GM21619 (cell line): ENCODE data around the gene GAPDHS.

ENCODE experiments used
- ATAC-seq: cut with Tn5 transposase; IDR thresholded peaks from one replicate; pipeline ENCODE4 v1.9.1; 2021; ENCODE audit not compliant: unreplicated experiment

GAPDHS gene

DNA sequence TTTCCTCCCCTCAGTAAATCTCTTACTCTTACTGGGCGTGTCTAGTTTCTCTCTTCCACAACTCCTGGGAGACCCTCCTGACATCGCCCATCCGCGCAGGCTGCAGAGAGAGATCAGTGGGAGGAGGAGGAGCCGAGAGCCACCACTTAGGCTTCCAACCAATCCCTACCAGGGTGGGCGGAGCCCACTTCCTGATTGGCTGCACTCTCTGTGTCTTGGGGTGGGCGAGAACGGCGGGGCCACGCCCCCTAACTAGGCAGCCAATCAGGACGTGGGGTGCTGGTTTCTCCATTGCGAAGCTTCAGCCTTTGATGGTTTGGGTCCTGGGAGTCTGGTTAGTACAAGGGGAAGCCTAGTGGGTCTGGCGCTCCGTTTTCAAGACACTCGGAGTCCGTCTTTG lies 52.6 kb downstream of the GAPDHS start, which contains the start of gene PMIS2:
TSS of gene PMIS2 (plus strand) at position 326 of the 400 bp plus-strand sequence. CDS start 87 bp downstream, outside the sequence.
- no peak for ATAC-seq

GRCh38 chr19:35587321-35587720 lies 54.1 kb downstream of the GAPDHS start:
- no peak for ATAC-seq

- ATAC-seq, result no peak
Measured at GRCh38 chr19:35590875-35591274, 57.6 kb downstream of the GAPDHS start.

GRCh38 chr19:35592226-35592625 lies 59.0 kb downstream of the GAPDHS start:
- no peak for ATAC-seq
